Stimulated activated memory B cell treated with anti-CD40 and anti-IgM and Interleukin-4, amounts not matched to agents 10 μg/mL and 1 μg/mL and 100 μg/mL, for 72 hours (primary cell): ENCODE measurements around the gene ESYT2.
"Not testable (repeated sequence)": the region's sequence is repeated elsewhere in the genome, so short reads cannot be mapped to it uniquely, and the experiment has no call there.

Source experiments
- ATAC-seq: fragments of 150-1000 bp; cut with Tn5 transposase; 2 replicates; pipeline ENCODE4 v1.10.0; 2021
- H3K27ac Mint-ChIP-seq: one replicate; pipeline ENCODE4 v1.8.0; 2022; ENCODE audit warnings: mild to moderate bottlenecking, mixed read lengths
- H3K27me3 Mint-ChIP-seq: one replicate; pipeline ENCODE4 v1.8.0; 2022; ENCODE audit warnings: mixed read lengths
- H3K36me3 Mint-ChIP-seq: one replicate; pipeline ENCODE4 v1.8.0; 2022; ENCODE audit warnings: mixed read lengths
- H3K4me1 Mint-ChIP-seq: one replicate; pipeline ENCODE4 v1.8.0; 2022; ENCODE audit warnings: mixed read lengths
- H3K4me3 Mint-ChIP-seq: one replicate; pipeline ENCODE4 v1.8.0; 2022; ENCODE audit warnings: mild to moderate bottlenecking, moderate library complexity, mixed read lengths
- H3K9me3 Mint-ChIP-seq: one replicate; pipeline ENCODE4 v1.8.0; 2022; ENCODE audit warnings: mixed read lengths

The ESYT2 gene

DNA sequence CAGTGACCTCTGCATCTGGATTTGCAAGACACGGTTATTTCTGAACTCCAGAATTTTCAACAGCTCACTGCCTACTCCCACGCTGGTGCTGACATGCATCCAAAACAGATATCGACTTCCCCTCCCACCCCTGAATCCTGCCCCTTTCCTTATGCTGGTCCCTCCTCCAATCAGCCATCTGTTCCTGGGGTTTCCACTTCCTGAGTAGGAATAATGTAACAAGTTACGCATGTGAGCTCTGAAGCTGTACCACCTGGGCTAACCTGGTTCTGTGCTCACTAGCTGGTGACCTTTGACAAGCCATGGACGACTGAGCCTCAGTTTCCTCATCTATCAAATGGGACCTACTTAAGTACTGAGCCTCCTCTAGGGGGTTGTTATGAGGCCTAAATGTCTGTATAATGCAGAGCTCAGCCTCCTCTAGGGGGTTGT, 123.0 kb downstream of the ESYT2 start:
- H3K36me3 Mint-ChIP-seq = peaks cover 3% of the 10 kb centered on the region
- no peak for ATAC-seq
- peaks cover 31% of the 10 kb centered on the region for H3K4me1 Mint-ChIP-seq
- no peaks in the 10 kb centered on the region for H3K27me3 Mint-ChIP-seq
- H3K4me3 Mint-ChIP-seq = peak overlapping the region; percentile 52
- H3K9me3 Mint-ChIP-seq = peaks cover 5% of the 10 kb centered on the region
- H3K27ac Mint-ChIP-seq = no peak overlapping the region

- peaks cover 5% of the 10 kb centered on the region for H3K9me3 Mint-ChIP-seq
- peaks cover 25% of the 10 kb centered on the region for H3K4me1 Mint-ChIP-seq
- no peak for ATAC-seq
- H3K27ac Mint-ChIP-seq = peak overlapping the region; percentile 96
- peaks cover 9% of the 10 kb centered on the region for H3K36me3 Mint-ChIP-seq
- H3K4me3 Mint-ChIP-seq = peak overlapping the region; percentile 93
- no peaks in the 10 kb centered on the region for H3K27me3 Mint-ChIP-seq
These were observed 124.0 kb downstream of the ESYT2 start for GRCh38 chr7:158705234-158705850.

GRCh38 chr7:158704524-158705233, 124.6 kb downstream of the ESYT2 start, which contains the start of gene NCAPG2:
TSS of gene NCAPG2 (minus strand) at chr7:158704804. CDS start at chr7:158701899, 2,905 bp downstream.
- Mint-ChIP-seq H3K27ac (peak within 1 kb of the TSS; percentile 96), H3K9me3 (peaks cover 5% of the 10 kb centered on the region), H3K4me3 (peak within 1 kb of the TSS; percentile 93), H3K36me3 (peaks cover 9% of the 10 kb centered on the region), H3K27me3 (no peaks in the 10 kb centered on the region), H3K4me1 (peaks cover 24% of the 10 kb centered on the region)
- ATAC-seq = peak; percentile 99

GRCh38 chr7:158703679-158704523, 125.4 kb downstream of the ESYT2 start:
- not testable (repeated sequence) for H3K9me3 Mint-ChIP-seq, ATAC-seq, H3K27me3 Mint-ChIP-seq
- H3K4me1 Mint-ChIP-seq = peaks cover 24% of the 10 kb centered on the region
- H3K36me3 Mint-ChIP-seq = peaks cover 13% of the 10 kb centered on the region
- peak overlapping the region; percentile 96 for H3K27ac Mint-ChIP-seq
- H3K4me3 Mint-ChIP-seq = peak overlapping the region; percentile 93

DNA sequence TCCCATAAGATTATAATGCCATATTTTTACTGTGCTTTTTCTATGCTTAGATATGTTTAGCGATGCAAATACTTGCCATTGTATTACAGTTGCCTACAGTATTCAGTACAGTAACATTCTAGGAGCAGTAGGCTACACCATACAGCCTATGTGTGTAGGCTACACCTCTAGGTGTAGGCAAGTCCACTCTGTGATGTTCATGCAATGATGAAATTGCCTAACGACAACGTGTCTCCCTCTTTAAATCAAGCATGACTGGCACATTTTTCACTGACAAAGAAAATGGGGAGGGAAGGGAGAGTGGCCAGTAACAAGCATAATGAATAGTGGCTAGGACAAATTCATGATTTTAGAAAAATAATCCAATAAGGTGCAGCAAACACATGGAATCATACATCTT, 126.4 kb downstream of the ESYT2 start:
- peaks cover 3% of the 10 kb centered on the region for H3K9me3 Mint-ChIP-seq
- no peak for ATAC-seq
- no peak overlapping the region for H3K4me3 Mint-ChIP-seq
- H3K4me1 Mint-ChIP-seq = peaks cover 24% of the 10 kb centered on the region
- no peak overlapping the region for H3K27ac Mint-ChIP-seq
- no peaks in the 10 kb centered on the region for H3K27me3 Mint-ChIP-seq
- peaks cover 13% of the 10 kb centered on the region for H3K36me3 Mint-ChIP-seq

GRCh38 chr7:158702196-158702595, 127.1 kb downstream of the ESYT2 start:
- H3K27ac Mint-ChIP-seq = no peak overlapping the region
- no peak overlapping the region for H3K4me3 Mint-ChIP-seq
- peaks cover 13% of the 10 kb centered on the region for H3K36me3 Mint-ChIP-seq
- peaks cover 3% of the 10 kb centered on the region for H3K9me3 Mint-ChIP-seq
- no peak for ATAC-seq
- peaks cover 24% of the 10 kb centered on the region for H3K4me1 Mint-ChIP-seq
- H3K27me3 Mint-ChIP-seq = no peaks in the 10 kb centered on the region

DNA sequence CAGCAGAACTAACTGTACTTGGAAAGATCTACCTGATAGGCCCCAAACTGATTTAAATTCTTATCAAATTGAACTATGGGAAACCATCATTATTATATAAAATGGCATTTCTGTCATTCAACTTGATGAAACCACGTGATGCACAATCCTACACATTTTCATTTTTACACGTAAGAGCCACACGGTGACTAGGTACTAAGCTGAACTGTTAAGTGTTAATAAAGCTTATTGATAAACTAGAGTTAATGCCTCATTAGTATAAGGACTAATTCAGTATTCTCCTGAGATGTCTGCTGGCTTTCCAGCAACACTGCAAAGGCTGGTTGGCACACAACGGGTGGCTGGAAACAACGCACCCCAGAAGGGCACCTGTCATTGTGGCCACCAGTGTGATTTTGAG, 129.3 kb downstream of the ESYT2 start:
- no peak for ATAC-seq

GRCh38 chr7:158699341-158699740, 130.0 kb downstream of the ESYT2 start:
- no peak overlapping the region for H3K27ac Mint-ChIP-seq
- H3K4me1 Mint-ChIP-seq = peaks cover 8% of the 10 kb centered on the region
- H3K4me3 Mint-ChIP-seq = no peak overlapping the region
- no peak for ATAC-seq
- H3K36me3 Mint-ChIP-seq = peaks cover 13% of the 10 kb centered on the region
- peaks cover 3% of the 10 kb centered on the region for H3K9me3 Mint-ChIP-seq
- H3K27me3 Mint-ChIP-seq = no peaks in the 10 kb centered on the region

More for the DNA sequence above, 129.3 kb downstream of the ESYT2 start:
- peaks cover 12% of the 10 kb centered on the region for H3K4me1 Mint-ChIP-seq
- no peak overlapping the region for H3K27ac Mint-ChIP-seq
- no peak overlapping the region for H3K4me3 Mint-ChIP-seq
- H3K9me3 Mint-ChIP-seq = peaks cover 3% of the 10 kb centered on the region
- H3K36me3 Mint-ChIP-seq = peaks cover 13% of the 10 kb centered on the region
- H3K27me3 Mint-ChIP-seq = no peaks in the 10 kb centered on the region

GRCh38 chr7:158698657-158699195, 130.6 kb downstream of the ESYT2 start:
- Mint-ChIP-seq H3K27ac (no peak overlapping the region), H3K27me3 (no peaks in the 10 kb centered on the region), H3K4me3 (no peak overlapping the region), H3K4me1 (peaks cover 8% of the 10 kb centered on the region), H3K36me3 (peaks cover 13% of the 10 kb centered on the region), H3K9me3 (peaks cover 3% of the 10 kb centered on the region)
- no peak for ATAC-seq

GRCh38 chr7:158697597-158697996, 131.7 kb downstream of the ESYT2 start:
- H3K27ac Mint-ChIP-seq, H3K4me3 Mint-ChIP-seq, H3K4me1 Mint-ChIP-seq, H3K27me3 Mint-ChIP-seq, ATAC-seq, H3K9me3 Mint-ChIP-seq: not testable (repeated sequence)
- peaks cover 13% of the 10 kb centered on the region for H3K36me3 Mint-ChIP-seq

GRCh38 chr7:158695726-158696452, 133.4 kb downstream of the ESYT2 start:
- H3K4me1 Mint-ChIP-seq = no peaks in the 10 kb centered on the region
- H3K27ac Mint-ChIP-seq = peak overlapping the region; percentile 0
- H3K4me3 Mint-ChIP-seq = no peak overlapping the region
- H3K9me3 Mint-ChIP-seq = peaks cover 3% of the 10 kb centered on the region
- H3K36me3 Mint-ChIP-seq = peaks cover 12% of the 10 kb centered on the region
- H3K27me3 Mint-ChIP-seq = no peaks in the 10 kb centered on the region
- ATAC-seq = peak; percentile 55

- H3K4me3 Mint-ChIP-seq = no peak overlapping the region
- no peaks in the 10 kb centered on the region for H3K4me1 Mint-ChIP-seq
- peaks cover 11% of the 10 kb centered on the region for H3K36me3 Mint-ChIP-seq
- peaks cover 3% of the 10 kb centered on the region for H3K9me3 Mint-ChIP-seq
- no peaks in the 10 kb centered on the region for H3K27me3 Mint-ChIP-seq
- H3K27ac Mint-ChIP-seq = peak overlapping the region; percentile 0
- ATAC-seq = no peak
These were observed 134.3 kb downstream of the ESYT2 start for GRCh38 chr7:158695056-158695455.

DNA sequence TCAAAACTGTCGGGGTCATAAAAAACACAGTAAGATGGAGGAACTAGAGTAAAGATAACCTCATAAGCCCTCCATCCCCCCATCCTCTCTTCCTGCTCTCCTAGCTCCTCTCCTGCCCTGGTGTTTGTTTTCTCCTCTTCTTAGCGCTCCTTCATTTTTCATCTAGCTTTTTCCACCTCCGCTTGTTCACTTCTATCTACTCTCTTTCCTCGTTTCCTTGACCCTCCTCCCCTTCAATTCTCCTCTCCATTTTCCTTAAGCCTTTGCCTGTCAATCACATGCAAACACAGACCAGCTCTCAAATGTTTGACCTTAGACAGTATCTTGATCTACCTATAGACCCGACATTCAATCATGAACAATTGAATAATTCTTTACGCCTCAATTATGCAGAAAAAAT, 134.7 kb downstream of the ESYT2 start:
- peaks cover 3% of the 10 kb centered on the region for H3K9me3 Mint-ChIP-seq
- no peaks in the 10 kb centered on the region for H3K27me3 Mint-ChIP-seq
- peak overlapping the region; percentile 0 for H3K27ac Mint-ChIP-seq
- no peak overlapping the region for H3K4me3 Mint-ChIP-seq
- no peak for ATAC-seq
- H3K4me1 Mint-ChIP-seq = no peaks in the 10 kb centered on the region
- peaks cover 12% of the 10 kb centered on the region for H3K36me3 Mint-ChIP-seq

GRCh38 chr7:158689488-158689887, 139.8 kb downstream of the ESYT2 start:
- ATAC-seq = no peak
- no peaks in the 10 kb centered on the region for H3K9me3 Mint-ChIP-seq
- peaks cover 29% of the 10 kb centered on the region for H3K36me3 Mint-ChIP-seq
- H3K27ac Mint-ChIP-seq = no peak overlapping the region
- H3K4me3 Mint-ChIP-seq = no peak overlapping the region
- no peaks in the 10 kb centered on the region for H3K4me1 Mint-ChIP-seq
- H3K27me3 Mint-ChIP-seq = no peaks in the 10 kb centered on the region
